ENCODE data around the gene ACTR5.

GRCh38 chr20:38812709-38813573, 64.7 kb downstream of the ACTR5 start:
- TF ChIP-seq CTCF (IDR thresholded peaks at IDR 0.05; ENCODE audit: low read depth, low read length), result no peak
- TF ChIP-seq MYC (IDR thresholded peaks at IDR 0.05; ENCODE audit: low read depth, low read length), result no peak
- no peak for TF ChIP-seq POLR2A (IDR thresholded peaks at IDR 0.05; ENCODE audit: extremely low read depth, insufficient read length)

Data from NB4 (cell line).